Measurements from ENCODE around the gene BUD23.
"Not testable (repeated sequence)": the region's sequence is repeated elsewhere in the genome, so short reads cannot be mapped to it uniquely, and the experiment has no call there.

The BUD23 gene

DNA sequence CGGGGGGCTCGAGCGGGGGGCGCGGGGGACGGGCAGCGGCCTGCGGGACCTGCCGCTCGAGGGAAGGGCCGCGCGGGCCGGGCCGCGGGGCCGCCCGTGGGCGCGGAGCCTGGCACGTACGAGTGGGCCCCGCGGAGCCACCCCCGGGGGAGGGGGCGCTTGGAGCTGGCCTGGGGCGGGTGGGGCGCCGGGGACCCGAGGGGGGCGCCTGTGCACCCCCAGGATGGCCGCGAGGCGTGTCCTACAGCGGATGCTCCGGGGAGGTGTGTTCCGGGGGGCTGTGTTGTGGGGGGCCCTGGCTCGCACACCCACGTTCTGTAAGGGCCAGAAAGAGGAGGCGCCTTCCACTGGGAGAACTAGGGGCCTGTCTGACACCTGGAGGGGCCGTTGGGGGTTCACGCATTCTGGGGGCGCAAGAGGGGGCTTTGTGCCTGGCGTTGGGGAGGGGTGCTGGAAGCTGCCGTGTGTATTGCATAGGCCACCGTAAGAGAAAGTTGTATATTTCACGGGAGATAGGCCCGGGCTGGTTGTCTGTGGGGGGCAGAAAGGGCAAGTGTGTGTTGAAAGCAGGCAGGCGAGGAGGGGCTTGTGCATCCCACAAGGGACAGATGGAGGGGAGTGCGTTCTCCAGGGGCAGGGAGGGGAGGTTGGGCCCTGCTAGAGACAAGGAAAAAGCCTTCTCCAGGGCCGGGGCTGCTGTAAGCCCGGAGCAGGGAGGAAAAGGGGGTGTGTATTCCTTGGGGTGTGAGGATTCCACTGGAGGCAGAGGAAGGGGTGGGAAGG is 15.1 kb upstream of the BUD23 start:
- DNase-seq (ENCODE audit: low read depth in 2 of 2): no peak

DNA sequence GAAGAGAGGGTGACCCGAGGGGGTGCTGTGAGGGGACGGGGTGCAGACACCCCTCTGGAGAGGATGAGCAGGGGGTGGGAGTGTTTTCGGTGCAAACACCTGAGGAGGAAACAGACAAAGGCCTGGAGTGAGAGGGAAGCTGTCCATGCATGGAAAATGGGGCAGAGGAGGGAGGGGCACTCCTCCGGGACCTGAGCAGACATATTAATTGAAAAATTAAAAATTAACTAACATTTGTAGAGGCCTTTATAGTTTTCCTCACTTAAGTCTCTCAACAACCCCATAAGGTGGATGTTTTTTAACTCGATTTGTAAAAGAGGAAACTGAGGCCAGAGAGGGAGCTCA is 14.5 kb upstream of the BUD23 start:
- DNase-seq (ENCODE audit: low read depth in 2 of 2): no peak

DNA sequence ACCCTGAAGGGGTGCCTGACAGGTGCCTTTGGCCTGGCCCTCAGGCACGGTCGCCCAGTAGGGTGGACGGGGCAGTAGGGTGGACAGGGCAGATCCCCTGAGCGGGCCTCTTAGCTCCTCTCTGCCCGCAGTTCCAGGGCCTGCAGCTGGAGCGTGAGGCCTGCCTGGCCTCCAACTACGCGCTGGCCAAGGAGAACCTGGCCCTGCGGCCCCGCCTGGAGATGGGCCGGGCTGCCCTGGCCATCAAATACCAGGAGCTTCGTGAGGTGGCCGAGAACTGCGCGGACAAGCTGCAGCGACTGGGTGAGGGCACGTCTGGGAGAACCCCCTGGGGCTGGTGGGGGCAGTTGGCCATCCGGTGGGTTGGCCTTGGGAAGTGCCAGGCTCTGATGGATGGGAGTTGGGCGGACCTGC is 14.1 kb upstream of the BUD23 start:
- DNase-seq (ENCODE audit: low read depth in 2 of 2): no peak

DNA sequence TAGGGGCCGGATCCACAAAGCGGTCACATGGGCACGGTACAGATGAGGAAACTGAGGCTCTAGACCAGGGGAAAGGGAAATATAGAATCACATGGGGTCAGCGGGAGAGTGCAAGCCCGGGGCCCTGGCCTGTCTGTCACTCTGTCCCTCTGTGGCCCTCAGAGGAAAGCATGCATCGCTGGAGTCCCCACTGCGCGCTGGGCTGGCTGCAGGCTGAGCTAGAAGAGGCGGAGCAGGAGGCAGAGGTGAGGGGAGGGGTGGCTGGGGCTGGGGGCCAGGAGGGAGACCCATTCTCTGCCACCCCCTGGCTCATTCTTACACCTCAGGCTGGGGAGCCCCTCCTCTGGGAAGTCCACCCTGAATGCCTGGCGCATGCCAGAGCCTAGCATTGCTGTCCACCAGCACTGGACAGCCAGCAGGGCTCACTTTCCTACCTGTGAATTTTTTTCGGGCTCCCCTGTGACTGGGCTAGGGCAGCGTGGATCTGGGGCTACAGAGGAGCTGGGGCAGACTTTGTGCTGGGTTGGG is 13.5 kb upstream of the BUD23 start:
- no peak for DNase-seq (ENCODE audit: low read depth in 2 of 2)

DNA sequence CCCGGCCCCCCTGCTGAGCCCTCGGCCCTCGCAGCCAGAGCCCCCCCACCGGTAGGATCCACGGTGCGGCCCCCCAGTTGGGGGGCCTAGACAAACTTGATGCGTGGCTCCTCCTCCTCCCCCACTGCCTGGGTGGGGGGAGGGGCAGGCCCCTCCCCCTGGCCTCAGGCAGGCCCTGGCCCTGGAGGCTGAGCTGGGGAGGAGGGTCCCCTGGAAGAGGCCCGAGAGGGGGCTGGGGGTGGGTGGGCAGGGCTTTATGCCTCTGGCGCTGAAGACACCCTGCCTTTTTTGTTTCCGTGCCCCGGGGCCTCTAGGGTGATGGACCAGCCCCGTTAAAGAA is 12.1 kb upstream of the BUD23 start:
- no peak for DNase-seq (ENCODE audit: low read depth in 2 of 2)

DNA sequence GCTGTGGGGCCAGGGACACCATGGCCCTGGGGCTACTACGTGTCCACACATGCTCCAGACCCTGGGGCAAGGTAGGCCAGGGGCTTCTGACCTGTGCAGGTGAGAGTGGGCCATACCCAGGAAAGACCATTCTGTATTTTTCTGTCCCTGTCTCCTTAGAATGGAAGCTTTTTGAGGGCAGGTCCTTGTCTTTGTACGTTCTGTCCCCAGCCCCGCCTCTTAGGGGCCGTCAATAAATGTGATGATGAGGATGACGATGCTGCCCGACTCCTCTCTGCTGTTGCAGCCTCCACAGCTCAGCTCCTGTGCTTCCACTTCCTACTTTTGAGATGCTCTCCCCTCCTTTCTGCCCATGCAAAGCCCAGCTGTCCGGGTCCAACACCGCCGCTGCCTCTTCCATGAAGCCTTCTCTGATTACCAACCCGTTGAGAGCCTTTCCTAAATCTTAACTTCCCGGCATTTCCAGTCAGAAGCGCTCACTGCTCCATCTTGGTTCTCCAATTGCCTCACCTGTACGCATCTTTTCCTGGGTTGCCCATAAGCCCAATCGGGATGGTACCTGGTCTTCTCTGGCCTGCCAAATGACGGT is 11.4 kb upstream of the BUD23 start:
- no peak for DNase-seq (ENCODE audit: low read depth in 2 of 2)

DNA sequence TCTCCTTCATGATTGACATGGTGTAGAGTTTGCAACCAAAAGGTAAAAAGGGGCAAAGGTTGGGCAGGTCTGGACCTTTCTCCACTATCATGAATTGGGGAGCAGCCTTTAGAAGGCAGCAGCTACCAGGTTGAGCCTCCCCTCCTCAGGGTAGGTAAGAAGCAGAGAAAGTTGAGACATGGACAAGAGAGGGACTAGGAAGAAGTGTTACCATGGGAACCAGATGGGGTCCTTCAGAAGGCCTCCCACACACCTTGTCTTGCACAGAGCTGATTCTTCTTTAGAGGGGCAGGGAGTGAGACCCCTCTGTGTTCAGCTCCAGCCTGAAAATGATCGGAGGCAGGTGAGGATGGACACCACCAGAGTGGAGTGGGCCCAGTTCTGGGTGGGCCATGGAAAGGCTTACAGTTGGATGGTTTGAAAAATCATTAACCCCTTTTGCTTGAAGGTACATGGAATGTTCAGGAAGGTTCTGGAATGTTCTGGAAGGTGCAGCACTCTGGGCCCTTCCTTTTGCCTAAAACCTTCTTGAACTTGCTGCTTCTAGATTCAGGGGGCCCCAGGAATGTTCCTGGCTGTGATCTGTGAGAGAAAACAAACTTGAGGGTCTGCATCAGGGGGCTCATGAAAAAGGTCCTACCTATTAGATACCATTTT is 8.8 kb upstream of the BUD23 start:
- no peak for DNase-seq (ENCODE audit: low read depth in 2 of 2)

DNA sequence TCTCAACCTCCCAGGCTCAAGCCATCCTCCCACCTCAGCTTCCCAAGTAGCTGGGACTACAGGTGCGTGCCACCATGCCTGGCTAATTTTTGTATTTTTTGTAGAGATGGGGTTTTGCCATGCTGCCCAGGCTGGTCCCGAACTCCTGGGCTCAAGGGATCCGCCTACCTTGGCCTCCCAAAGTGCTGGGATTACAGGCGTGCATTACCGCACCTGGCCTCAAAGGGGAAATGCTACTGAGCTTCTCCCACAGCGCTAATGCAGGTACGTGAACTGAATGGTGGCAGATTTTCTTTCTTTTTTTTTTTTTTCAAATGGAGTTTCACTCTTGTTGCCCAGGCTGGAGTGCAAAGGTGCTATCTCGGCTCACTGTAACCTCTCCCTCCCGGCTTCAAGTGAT is 7.3 kb upstream of the BUD23 start:
- not testable (repeated sequence) for DNase-seq (ENCODE audit: low read depth in 2 of 2)

DNA sequence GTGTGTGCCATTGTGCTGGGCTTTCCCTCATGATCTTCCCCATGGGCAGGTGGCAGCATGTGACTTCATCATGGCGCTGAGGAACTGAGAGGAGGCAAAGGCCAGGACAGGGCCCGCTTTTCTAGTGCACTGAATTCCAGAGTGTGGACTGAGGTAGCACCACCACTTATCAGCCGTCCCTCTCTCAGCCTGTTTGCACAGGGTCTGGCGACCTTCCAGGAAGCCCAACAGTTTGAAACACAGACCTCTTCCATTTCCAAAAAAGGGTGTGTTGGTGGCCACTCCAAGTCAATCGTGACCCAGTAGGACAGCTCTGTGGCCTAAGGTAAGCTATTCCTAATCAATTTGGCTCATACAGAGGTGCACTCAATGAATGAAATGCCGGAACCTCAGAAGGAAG is 4.5 kb upstream of the BUD23 start:
- no peak for DNase-seq (ENCODE audit: low read depth in 2 of 2)

DNA sequence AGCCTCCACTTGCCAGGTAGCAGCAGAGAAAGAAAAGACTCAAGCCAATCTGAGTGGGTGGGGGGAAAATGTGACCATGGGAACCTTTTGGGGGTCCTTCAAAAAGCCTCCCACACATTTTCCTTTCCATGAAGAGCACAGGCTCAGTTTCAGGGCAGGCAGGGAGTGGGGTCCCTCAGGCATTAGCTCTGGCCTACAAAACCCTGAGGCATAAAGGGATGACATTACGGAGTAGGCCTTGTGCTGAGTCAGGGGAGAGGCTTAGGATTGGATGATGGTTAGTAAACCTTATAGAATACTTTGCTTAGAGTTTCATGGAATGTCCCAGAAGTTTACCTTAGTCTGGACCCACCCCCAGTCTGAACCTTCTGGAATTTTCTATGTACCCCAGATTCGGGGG is 3.7 kb upstream of the BUD23 start:
- no peak for DNase-seq (ENCODE audit: low read depth in 2 of 2)

DNA sequence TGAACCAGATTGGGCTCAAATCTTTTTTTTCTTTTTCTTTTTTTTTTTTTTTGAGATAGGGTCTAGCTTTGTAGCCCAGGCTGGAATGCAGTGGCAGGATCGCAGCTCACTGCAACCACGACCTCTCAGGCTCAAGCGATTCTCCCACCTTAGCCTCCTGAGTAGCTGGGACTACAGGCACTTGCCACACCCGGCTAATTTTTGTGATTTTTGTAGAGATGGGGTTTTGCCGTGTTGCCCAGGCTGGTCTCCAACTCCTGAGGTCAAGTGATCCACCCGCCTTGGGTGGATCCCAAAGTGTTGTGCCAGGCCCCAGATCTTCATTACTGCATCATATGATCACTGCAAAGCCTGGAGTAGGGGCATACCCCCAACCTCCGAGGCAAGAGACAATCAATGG is 2.9 kb upstream of the BUD23 start:
- no peak for DNase-seq (ENCODE audit: low read depth in 2 of 2)

DNA sequence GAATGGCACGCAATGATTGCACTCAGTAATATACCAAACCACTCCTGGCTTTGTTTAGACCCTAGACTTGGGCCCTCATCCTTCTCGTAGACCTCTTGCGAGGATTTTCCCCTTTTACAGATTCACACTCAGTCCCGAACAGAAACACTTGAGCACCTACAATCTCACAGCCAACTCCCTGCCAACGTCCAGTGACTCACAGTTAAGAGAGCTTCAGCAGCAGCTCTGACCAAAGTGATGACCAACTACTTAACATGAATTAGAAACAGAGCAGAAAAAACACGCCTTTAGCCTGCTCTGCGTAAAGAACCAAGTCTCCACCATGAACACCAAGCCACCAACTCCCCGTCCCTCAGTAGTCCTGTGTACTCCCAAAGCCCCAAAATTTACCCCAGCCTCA is 2.4 kb upstream of the BUD23 start:
- no peak for DNase-seq (ENCODE audit: low read depth in 2 of 2)

DNA sequence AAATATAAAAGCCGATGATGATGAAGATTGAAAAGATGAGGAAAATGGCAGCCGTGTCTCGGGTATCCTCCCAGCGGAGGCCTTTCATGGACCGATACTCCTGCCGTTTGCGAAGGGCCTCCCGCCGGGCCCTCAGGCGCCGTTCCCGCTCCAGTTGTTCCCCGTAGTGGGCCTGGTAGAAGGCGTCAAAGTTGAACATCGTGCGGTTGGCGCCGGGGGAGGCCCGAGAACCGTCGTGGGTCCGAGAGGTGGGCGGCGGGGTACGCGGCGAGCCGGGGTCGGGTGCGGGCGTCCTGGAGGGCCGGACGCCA is 697 bp upstream of the BUD23 start:
- DNase-seq (ENCODE audit: low read depth in 2 of 2): no peak

DNA sequence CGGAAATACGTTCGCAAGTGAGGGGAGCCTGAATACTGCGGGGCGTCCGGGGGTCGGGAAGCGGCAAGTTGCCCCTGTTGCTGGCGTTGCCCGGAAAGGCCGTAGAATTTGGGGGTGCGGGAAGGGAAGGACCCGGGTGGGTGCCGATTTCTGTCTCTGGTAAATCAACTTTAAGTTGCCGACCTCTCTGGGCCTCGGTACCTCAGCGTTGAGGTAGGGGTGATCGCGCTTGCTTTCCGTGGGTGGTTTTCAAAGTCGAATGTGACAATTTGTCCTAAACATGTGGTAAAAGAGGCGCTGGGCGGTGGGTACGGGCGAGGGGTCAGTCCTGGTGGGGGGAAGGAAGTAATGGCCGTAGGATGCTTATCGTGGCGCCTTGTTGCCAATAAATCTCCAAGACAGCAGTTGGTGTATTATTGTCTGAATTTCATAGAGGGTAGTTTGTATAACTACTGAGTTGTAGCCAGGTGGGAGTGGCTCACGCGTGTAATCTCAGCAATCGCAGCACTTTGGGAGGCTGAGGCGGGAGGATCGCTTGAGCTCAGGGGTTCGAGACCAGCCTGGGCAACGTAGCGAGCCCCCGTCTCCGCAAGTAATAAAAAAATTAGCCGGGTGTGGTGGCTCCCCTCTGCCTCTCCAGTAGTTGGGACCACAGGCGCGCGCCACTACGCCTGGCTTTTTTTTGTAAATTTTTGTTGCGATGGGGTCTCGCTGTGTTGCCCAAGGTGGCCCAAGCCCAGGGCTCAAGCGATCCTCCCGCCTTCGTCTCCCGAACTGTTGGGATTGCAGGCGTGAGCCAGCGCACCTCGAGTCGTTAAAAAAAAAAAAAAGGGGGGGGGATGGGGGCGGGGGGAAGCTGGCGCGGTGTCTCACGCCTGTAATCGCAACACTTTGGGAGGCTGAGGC is 644 bp downstream of the BUD23 start:
- DNase-seq (ENCODE audit: low read depth in 2 of 2): no peak

DNA sequence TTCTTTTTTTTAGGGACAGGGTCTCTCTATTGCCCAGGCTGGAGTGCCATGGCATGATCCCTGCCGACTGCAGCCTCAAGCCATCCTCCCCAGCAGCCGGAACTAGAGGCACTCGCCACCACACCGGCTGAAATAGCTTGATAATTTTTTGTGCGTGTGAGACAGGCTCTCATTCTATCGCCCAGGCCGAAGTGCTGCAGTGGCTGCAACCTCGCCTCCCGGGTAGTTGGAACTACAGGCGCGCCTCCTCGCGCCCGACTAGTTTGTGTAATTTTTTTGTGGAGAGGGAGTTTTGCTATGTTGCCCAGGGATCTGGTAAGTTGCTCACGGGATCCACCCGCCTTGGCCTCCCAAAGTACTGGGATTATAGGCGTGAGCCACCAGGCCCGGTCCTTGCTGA is 1.9 kb downstream of the BUD23 start:
- no peak for DNase-seq (ENCODE audit: low read depth in 2 of 2)

DNA sequence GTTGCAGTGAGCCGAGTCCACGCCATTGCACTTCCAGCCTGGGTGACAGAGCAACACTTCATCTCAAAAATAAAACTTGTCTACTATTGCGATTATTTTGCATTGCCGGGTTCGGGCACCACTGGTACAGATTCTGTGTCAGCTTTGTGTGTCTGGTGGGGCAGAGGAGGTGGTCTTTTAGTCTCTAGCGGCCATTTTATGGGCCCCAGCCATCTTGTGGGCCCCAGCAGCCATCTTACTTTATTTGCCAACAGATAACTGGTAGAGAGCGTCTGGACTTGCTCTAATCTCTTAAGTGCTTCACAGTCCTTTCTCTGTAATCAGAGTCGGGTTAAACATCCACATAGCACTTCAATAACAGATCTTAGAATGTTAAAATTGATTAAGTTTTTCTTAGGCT is 4.9 kb downstream of the BUD23 start:
- no peak for DNase-seq (ENCODE audit: low read depth in 2 of 2)

DNA sequence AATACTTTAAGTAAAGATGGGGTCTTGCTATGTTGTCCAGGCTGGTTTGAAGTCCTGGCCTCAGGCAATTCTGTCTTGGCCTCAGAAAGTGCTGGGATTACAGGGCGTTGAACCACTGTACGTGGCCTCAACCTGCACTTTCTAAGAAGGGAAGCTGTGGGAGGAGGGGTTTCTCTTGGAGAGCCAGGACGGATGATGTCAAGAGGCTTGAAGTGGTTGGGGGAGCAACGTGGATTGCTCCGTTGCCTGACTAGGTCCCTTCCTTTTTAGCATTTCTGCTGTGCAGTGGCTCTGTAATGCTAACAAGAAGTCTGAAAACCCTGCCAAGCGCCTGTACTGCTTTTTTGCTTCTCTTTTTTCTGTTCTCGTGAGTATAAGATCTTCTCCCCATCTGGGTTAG is 7.2 kb downstream of the BUD23 start:
- no peak for DNase-seq (ENCODE audit: low read depth in 2 of 2)

DNA sequence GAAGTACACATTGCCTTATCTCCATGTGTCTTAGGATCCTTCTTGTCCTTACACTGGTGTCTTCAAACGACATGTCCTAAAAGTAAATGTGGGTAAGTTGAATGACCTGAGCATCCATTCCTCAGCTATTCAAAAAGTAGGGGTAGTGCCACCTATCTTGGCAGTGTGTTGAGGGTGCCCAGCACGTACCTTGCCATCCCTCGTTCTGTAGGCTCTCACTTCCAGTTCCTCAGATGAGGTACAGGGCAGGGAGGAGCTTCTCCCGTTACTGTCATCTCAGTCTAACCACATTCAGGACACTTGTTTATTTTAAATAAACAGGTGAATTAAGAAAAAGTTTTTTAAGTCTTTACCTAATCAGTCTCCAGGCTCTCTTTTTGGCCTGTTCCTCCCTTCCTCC is 13.0 kb downstream of the BUD23 start:
- DNase-seq (ENCODE audit: low read depth in 2 of 2): no peak

DNA sequence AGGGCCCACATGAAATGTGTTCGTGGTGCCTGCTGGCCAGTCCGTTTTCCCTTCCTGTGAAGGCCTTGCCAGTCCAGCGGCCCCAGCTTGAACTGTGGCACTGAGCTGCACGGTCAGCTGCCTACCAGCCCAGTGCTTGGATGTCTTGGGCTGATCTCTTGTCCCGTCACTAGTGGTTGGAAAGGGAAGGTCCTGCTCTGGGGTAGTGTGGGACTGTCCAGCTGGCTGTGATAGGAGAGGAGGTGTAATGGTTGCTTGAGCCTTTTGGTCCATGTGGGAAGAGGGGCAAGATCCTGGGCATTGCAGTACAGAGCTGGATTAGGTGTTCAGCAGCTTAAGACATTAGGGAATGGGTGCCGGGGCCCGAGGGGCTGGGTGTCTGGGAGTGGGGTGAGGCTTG is 15.0 kb downstream of the BUD23 start:
- no peak for DNase-seq (ENCODE audit: low read depth in 2 of 2)

DNA sequence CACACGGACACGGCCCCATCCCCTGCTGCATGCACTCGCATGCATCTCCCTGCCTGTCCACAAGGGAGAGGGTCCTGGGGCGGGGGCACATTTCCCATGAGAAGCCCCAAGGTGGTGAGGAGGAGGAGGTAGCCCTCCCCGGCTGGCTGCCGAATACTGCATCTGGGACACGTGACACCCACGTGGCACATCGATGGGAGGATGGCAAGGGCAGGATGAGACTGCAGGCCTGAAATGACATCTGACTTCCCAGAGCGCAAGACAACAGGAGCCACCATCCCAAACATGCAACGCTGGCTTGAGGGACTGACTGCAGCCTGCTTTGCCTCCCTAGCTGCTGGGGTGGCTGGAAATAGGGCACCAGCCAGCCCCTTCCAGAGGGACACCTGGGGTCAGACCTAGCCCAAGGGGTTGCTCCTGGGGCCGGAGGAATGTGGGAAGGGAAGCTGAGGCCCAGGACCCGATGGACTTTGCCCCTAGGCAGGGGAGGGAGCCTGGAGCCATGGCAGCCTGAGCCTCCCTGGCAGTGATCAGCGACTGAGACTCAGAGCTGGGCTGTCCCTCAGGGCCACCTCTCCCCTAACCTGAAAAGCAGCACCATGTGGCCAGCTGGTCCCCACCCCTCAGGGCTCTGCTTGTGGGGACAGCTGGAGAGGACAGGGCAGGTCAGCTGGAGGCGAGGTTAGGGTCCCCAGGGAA is 16.1 kb downstream of the BUD23 start:
- DNase-seq (ENCODE audit: low read depth in 2 of 2): no peak

DNA sequence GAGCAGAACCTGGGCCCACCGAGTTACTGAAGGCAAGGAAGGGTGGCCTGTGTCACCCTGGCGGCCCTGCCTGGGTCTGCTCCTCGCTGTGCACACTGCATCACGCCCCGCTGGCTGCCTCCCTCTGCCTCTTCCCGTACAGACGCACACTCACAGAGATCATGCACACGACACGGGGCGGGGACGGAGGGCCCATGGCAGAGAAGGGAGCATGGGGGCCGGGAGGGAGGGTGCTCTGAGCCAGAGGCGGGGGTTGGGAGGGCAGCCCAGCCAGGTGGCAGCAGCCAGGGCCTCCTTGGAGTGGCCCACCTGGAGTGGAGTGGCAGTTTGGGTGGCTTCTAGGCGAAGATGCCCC is 16.6 kb downstream of the BUD23 start:
- no peak for DNase-seq (ENCODE audit: low read depth in 2 of 2)

DNA sequence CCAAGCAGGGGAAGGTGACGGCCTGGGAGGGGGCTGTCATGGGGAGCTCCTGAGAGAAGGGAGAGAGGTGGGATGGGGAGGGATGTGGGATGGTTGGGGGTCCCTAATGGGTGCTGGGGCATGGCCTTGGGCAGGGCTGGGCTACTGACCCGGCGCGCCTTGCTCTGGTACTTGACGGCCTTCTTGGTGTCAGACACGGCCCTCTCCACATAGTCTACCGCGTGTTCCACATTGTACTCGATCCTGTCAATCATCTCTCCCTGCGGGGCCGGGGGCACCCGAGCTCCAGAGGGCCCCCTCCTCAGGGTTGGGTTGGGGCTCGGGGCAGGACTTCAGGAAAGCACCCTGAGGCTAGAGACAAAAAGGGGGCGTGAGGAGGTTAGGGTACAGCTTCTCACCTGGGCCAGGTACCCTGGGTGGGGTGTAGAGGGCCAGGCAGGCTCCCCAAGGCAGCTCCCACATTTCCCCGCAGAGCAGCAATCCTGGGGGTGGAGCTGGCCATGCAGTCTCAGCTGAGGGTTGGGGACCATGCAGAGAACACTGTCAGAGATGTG is 17.3 kb downstream of the BUD23 start:
- DNase-seq (ENCODE audit: low read depth in 2 of 2): no peak

Data from activated CD8-positive, alpha-beta memory T cell treated with anti-CD3 and anti-CD28 coated beads for 4 hours (primary cell).